GM23248 (cell line): ENCODE measurements around the gene CIB2. TPM values are rescaled to one million over a fixed set of nuclear protein-coding genes. Genes with fewer than 3 reads are reported as not detected.

ENCODE experiments used
- DNase-seq: peaks from one replicate; pipeline ENCODE4 v3.0.0-alpha.2; 2015
- H2AFZ ChIP-seq: fragments of 200-600 bp; sonication (generic); 2 replicates; pipeline ENCODE4 v1.6.1; 2016; ENCODE audit warnings: antibody characterized with exemption
- H3F3A ChIP-seq: fragments of 200-600 bp; sonication (generic); 2 replicates; pipeline ENCODE4 v1.6.1; 2016; ENCODE audit warnings: mild to moderate bottlenecking, antibody characterized with exemption, mixed run types; ENCODE audit not compliant: insufficient read depth
- H3K27ac ChIP-seq: fragments of 200-600 bp; sonication (generic); 2 replicates; pipeline ENCODE4 v1.5.1; 2016; ENCODE audit warnings: mild to moderate bottlenecking
- H3K27me3 ChIP-seq: fragments of 200-600 bp; sonication (generic); replicated peaks from 2 replicates; pipeline ENCODE4 v1.6.1; 2016; ENCODE audit warnings: mild to moderate bottlenecking; ENCODE audit not compliant: insufficient read depth
- H3K36me3 ChIP-seq: fragments of 200-600 bp; sonication (generic); 2 replicates; pipeline ENCODE4 v1.6.1; 2016; ENCODE audit warnings: low read depth, mild to moderate bottlenecking
- H3K4me1 ChIP-seq: fragments of 200-600 bp; sonication (generic); 2 replicates; pipeline ENCODE4 v1.6.1; 2016; ENCODE audit warnings: mild to moderate bottlenecking; ENCODE audit not compliant: insufficient read depth
- H3K4me2 ChIP-seq: fragments of 200-600 bp; sonication (generic); one replicate; pipeline ENCODE4 v1.6.1; 2016; ENCODE audit warnings: mild to moderate bottlenecking; ENCODE audit not compliant: unreplicated experiment
- H3K4me3 ChIP-seq: fragments of 200-600 bp; sonication (generic); 2 replicates; pipeline ENCODE4 v1.5.1; 2016; ENCODE audit warnings: mild to moderate bottlenecking
- H3K79me2 ChIP-seq: fragments of 200-600 bp; sonication (generic); 2 replicates; pipeline ENCODE4 v1.6.1; 2016; ENCODE audit warnings: mild to moderate bottlenecking; ENCODE audit not compliant: insufficient read depth
- H3K9ac ChIP-seq: fragments of 200-600 bp; sonication (generic); 2 replicates; pipeline ENCODE4 v1.6.1; 2016; ENCODE audit warnings: mild to moderate bottlenecking
- H3K9me2 ChIP-seq: fragments of 200-600 bp; sonication (generic); 2 replicates; pipeline ENCODE4 v1.6.1; 2016; ENCODE audit warnings: mixed run types, mild to moderate bottlenecking, moderate library complexity; ENCODE audit not compliant: insufficient read depth
- H3K9me3 ChIP-seq: fragments of 200-600 bp; sonication (generic); one replicate; pipeline ENCODE4 v1.6.1; 2017; ENCODE audit warnings: low read depth
- H4K20me1 ChIP-seq: fragments of 200-600 bp; sonication (generic); 2 replicates; pipeline ENCODE4 v1.6.0; 2016; ENCODE audit not compliant: insufficient read depth
- EZH2 ChIP-seq: fragments of 200-600 bp; sonication (generic); IDR thresholded peaks from 2 replicates; pipeline ENCODE4 v1.6.1; 2018; ENCODE audit warnings: antibody characterized with exemption, mild to moderate bottlenecking; ENCODE audit not compliant: insufficient read depth, poor library complexity, severe bottlenecking
- EZH2phosphoT487 ChIP-seq: fragments of 200-600 bp; sonication (generic); IDR thresholded peaks from 2 replicates; pipeline ENCODE4 v1.6.1; 2018; ENCODE audit warnings: antibody characterized with exemption, moderate library complexity, mild to moderate bottlenecking, low read depth; ENCODE audit not compliant: insufficient read depth
- WGBS, 2 experiments: methylation state at CpG; one replicate each; pipeline ENCODE4 v1.1.6; 2015 to 2017; ENCODE audit warnings: low lambda C conversion rate in 2 of 2, low coverage in 1 of 2; ENCODE audit errors: missing lambda C conversion rate in 2 of 2; 5-methylcytosine and 5-hydroxymethylcytosine counted together
- in situ Hi-C: fragments of 300-500 bp; cut with MboI; formaldehyde crosslinking; loops from 2 replicates; pipeline ENCODE4 v1.15.0; 2020
- polyA plus RNA-seq: library from polyadenylated mRNA; unstranded; fragments of >200 nt; fragmentation: Nextera tagmentation; extraction: Ambion mirVana; gene quantifications from 2 replicates; pipeline ENCODE4 v1.2.1, GENCODE V29; 2016
- total RNA-seq: library from RNA; depleted of rRNA; stranded (reverse); fragments of >200 nt; shearing (Covaris generic); gene quantifications from 2 replicates; pipeline ENCODE4 v1.2.3, GENCODE V29; 2014

Gene CIB2
- total and polyA plus RNA-seq, 2 experiments from 2014 or later: 2.9 to 3.4 TPM

DNA sequence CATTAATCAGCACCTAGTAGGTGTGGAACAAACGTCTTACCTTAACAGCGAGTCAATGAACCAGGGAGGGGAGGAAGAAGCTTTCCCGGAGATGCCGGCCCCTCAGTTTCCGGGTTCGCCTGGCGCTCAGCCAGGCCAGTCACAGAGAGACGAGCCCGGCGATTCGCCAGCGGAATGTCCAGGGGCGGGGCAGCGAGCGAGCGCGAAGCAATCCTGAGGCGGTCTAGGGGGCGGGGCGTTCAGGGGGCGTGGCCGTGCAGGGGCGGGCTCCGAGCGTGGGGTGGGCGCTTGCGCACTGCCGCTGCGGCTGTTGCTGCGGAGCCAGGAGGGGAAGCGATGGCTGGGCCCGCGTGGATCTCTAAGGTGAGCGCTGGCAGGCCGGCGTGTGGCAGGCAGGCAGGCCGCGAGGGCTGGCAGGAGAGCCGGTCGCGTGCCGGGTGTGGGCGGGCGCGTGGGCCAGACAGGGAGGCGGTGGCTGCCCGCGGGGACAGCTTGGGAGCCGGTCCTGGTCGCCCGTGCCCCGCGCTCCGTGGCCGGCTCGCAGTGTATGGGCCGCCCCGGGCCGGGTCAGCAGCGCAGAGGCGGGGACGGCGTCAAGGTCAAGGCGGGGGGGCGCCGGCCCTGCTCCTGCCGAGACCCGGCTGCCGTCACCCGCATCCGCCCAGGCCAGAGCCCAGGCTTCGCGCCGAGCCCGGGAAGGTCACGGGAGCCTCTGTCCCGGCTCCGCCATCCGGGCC lies 18.0 kb upstream of the CIB2 start, which contains the start of gene IDH3A:
Gene IDH3A, plus strand, starts transcription at position 295 of the 737 bp plus-strand sequence. Its CDS starts 42 bp downstream, at position 337.
- Histone ChIP-seq H3K79me2 (peaks cover 50% of the 10 kb centered on the region), H3K27ac (peak within 1 kb of the TSS; percentile 48), H3K4me3 (peak within 1 kb of the TSS; percentile 97), H3K36me3 (no peaks in the 10 kb centered on the region), H3K9ac (peak within 1 kb of the TSS; percentile 90), H2AFZ (peak within 1 kb of the TSS; percentile 98), H3K9me2 (no peaks in the 10 kb centered on the region), H3K27me3 (no peaks in the 10 kb centered on the region), H3K4me1 (peaks cover 16% of the 10 kb centered on the region; the same call in 1 of the 2 replicates), H3F3A (no peaks in the 10 kb centered on the region), H4K20me1 (no peaks in the 10 kb centered on the region), H3K4me2 (peak within 1 kb of the TSS; percentile 99), H3K9me3 (no peaks in the 10 kb centered on the region)
- peak; percentile 99 for DNase-seq
- in situ Hi-C loops: no loop called here
- TF ChIP-seq EZH2phosphoT487: no peak
- no peak for TF ChIP-seq EZH2
- 0 to 2% methylated on average over 34 to 39 of the region's 79 CpGs for WGBS, 2 experiments

DNA sequence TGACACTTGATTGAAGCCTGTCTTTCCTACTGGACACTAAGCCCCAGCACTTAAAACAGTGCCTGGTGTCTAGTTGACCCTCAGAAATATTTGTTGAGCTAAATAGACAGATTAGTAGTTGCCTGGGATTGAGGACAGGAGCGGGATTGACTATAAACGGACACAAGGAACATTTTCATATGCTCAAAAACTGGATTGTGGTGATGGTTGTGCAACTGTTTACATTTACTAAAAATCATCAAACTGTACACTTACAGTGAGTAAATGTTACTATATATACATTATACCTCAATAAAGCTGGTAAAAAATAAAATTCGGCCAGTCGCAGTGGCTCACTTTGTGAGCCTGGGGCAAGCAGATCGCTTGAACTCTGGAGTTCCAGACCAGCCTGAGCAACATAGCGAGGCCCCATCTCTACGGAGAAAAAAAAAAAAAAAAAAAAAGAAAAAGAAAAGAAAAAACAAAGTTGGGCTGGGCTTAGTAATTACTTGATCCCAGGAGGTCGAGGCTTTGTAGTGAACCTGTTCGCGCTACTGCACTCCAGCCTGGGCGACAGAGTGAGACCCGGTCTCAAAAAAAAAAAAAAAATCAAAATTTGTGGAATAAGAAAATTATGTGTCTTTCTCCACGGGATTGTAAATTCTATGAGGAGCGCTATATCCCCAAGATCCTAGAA lies 17.3 kb upstream of the CIB2 start:
- Histone ChIP-seq H3K4me3 (peak overlapping the region; percentile 97), H3K9me2 (no peaks in the 10 kb centered on the region), H3K4me1 (peaks cover 16% of the 10 kb centered on the region; the same call in 1 of the 2 replicates), H3K79me2 (peaks cover 43% of the 10 kb centered on the region), H3K36me3 (no peaks in the 10 kb centered on the region), H3K9me3 (no peaks in the 10 kb centered on the region), H3F3A (no peaks in the 10 kb centered on the region), H3K27me3 (no peaks in the 10 kb centered on the region), H4K20me1 (no peaks in the 10 kb centered on the region), H3K9ac (peak overlapping the region; percentile 90), H2AFZ (peak overlapping the region; percentile 98), H3K4me2 (peak overlapping the region; percentile 99), H3K27ac (peak overlapping the region; percentile 48; the same call in 1 of the 2 replicates)
- in situ Hi-C loops: no loop called here
- WGBS, 2 experiments: 10 to 12% methylated on average over 14 of the region's 14 CpGs
- peak; percentile 44 for DNase-seq
- TF ChIP-seq EZH2 (no peak), EZH2phosphoT487 (no peak)

DNA sequence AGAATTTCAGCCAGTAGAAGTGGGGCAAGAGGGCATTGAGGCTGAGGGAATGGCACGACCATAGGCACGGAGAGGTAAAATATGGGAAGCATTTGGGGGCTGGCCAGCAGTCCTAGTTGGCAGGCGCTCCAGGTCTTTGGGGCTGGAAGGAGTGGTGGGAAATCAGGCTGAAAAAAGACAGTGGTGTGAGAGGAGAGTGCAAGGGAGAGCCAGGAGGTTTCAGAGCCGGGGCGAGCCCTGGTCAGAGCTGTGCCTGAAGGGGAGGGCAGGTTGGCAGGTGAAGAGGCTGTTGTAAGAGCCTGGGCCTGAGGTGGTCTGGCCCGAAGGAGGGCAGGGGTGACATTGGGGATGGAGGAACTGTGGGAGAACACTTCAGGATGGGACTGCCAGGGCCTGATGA lies 16.3 kb upstream of the CIB2 start:
- 89 to 90% methylated on average over 6 of the region's 6 CpGs for WGBS, 2 experiments
- H3K36me3 ChIP-seq: no peaks in the 10 kb centered on the region
- H3K9me2 ChIP-seq: no peaks in the 10 kb centered on the region
- no peak overlapping the region for H2AFZ ChIP-seq
- no peak overlapping the region for H3K4me3 ChIP-seq
- no peak overlapping the region for H3K9ac ChIP-seq
- H3K27me3 ChIP-seq: no peaks in the 10 kb centered on the region
- peaks cover 16% of the 10 kb centered on the region; the same call in 1 of the 2 replicates for H3K4me1 ChIP-seq
- no peaks in the 10 kb centered on the region for H4K20me1 ChIP-seq
- no peaks in the 10 kb centered on the region for H3F3A ChIP-seq
- in situ Hi-C loops: no loop called here
- no peak for DNase-seq
- H3K79me2 ChIP-seq: peaks cover 33% of the 10 kb centered on the region
- H3K27ac ChIP-seq: no peak overlapping the region
- TF ChIP-seq EZH2: no peak
- no peak for TF ChIP-seq EZH2phosphoT487
- H3K4me2 ChIP-seq: no peak overlapping the region
- H3K9me3 ChIP-seq: no peaks in the 10 kb centered on the region

- in situ Hi-C loops: no loop called here
Measured at GRCh38 chr15:78146425-78147154, 15.3 kb upstream of the CIB2 start.

More at GRCh38 chr15:78146425-78147154, 15.3 kb upstream of the CIB2 start:
- 90 to 92% methylated on average over 4 of the region's 4 CpGs for WGBS, 2 experiments
- peaks cover 24% of the 10 kb centered on the region for H3K79me2 ChIP-seq
- no peak overlapping the region for H3K4me2 ChIP-seq
- no peak overlapping the region for H3K9ac ChIP-seq
- no peaks in the 10 kb centered on the region for H3K9me3 ChIP-seq
- H4K20me1 ChIP-seq: no peaks in the 10 kb centered on the region
- TF ChIP-seq EZH2 (no peak), EZH2phosphoT487 (no peak)
- no peaks in the 10 kb centered on the region for H3K36me3 ChIP-seq
- H3K4me3 ChIP-seq: no peak overlapping the region
- H3K4me1 ChIP-seq: peaks cover 16% of the 10 kb centered on the region; the same call in 1 of the 2 replicates
- H2AFZ ChIP-seq: no peak overlapping the region
- no peak overlapping the region for H3K27ac ChIP-seq
- no peaks in the 10 kb centered on the region for H3K27me3 ChIP-seq
- H3K9me2 ChIP-seq: no peaks in the 10 kb centered on the region
- H3F3A ChIP-seq: no peaks in the 10 kb centered on the region
- peak; percentile 39 for DNase-seq
